T-cell (primary cell): ENCODE data around the gene CARMIL1. TPM values are rescaled to one million over a fixed set of nuclear protein-coding genes. Genes with fewer than 3 reads are reported as not detected.

Source experiments
- ATAC-seq, 4 experiments: fragments of 200-7000 bp in 3 of 4; fragments of 150-1000 bp in 1 of 4; cut with Tn5 transposase; replicated peaks in 1 of 4; 1 replicate in 3 of 4; 2 replicates in 1 of 4; pipeline ENCODE4 v1.10.0; 2021; ENCODE audit warnings: moderate library complexity in 3 of 4, mild to moderate bottlenecking in 2 of 4, moderate number of reproducible peaks in 1 of 4
- CTCF ChIA-PET, 2 donors: fragments of 300-600 bp; sonication (Branson Sonifier 250); formaldehyde crosslinking; loops; one replicate each; lab custom pipeline; 2022; ENCODE audit warnings: antibody characterized with exemption in 2 of 2; lab: Charles Lee
- POLR2A ChIA-PET, 2 donors: fragments of 300-600 bp; sonication (Branson Sonifier 250); formaldehyde crosslinking; loops; one replicate each; lab custom pipeline; 2022; ENCODE audit warnings: antibody characterized with exemption in 2 of 2; lab: Charles Lee
- DNase-seq, 35 experiments: peaks; one replicate each; pipeline versions ENCODE4 v3.0.0 to v3.0.0-alpha.2; 2013 to 2023
- H3K27ac ChIP-seq: one replicate; pipeline ENCODE4 v1.5.1; 2013; ENCODE audit warnings: low read length
- H3K27me3 ChIP-seq, 2 experiments: replicated peaks in 1 of 2; 1 replicate in 1 of 2; 2 replicates in 1 of 2; pipeline versions ENCODE4 v1.6.1 to v1.7.0; 2013; ENCODE audit warnings: low read length in 1 of 2, mixed read lengths in 1 of 2; ENCODE audit not compliant: control insufficient read depth in 2 of 2, insufficient read depth in 2 of 2; ENCODE audit errors: extremely low read depth in 1 of 2
- H3K36me3 ChIP-seq, 2 donors: 1 replicate in 1 of 2; 2 replicates in 1 of 2; pipeline versions ENCODE4 v1.6.1 to v1.7.0; 2013; ENCODE audit warnings: low read length in 1 of 2; ENCODE audit not compliant: control insufficient read depth in 2 of 2, insufficient read depth in 1 of 2; ENCODE audit errors: extremely low read depth in 1 of 2
- H3K4me1 ChIP-seq, 2 experiments: 1 replicate in 1 of 2; 2 replicates in 1 of 2; pipeline versions ENCODE4 v1.6.1 to v1.7.0; 2013; ENCODE audit warnings: low read length in 2 of 2, mixed read lengths in 1 of 2; ENCODE audit not compliant: insufficient read depth in 2 of 2, control insufficient read depth in 1 of 2; ENCODE audit errors: extremely low read depth in 1 of 2
- H3K4me3 ChIP-seq, 2 donors: 1 replicate in 1 of 2; 2 replicates in 1 of 2; pipeline versions ENCODE4 v1.5.1 to v1.7.0; 2013; ENCODE audit warnings: mild to moderate bottlenecking in 2 of 2, low read length in 1 of 2, moderate library complexity in 1 of 2; ENCODE audit not compliant: control insufficient read depth in 1 of 2; ENCODE audit errors: extremely low read depth in 1 of 2
- H3K9me3 ChIP-seq: 2 replicates; pipeline ENCODE4 v1.7.0; 2013
- H3K27ac Mint-ChIP-seq, 2 donors: one replicate each; pipeline ENCODE4 v1.8.0; 2020 to 2021; ENCODE audit warnings: mild to moderate bottlenecking in 2 of 2, mixed read lengths in 2 of 2
- H3K27me3 Mint-ChIP-seq, 2 donors: one replicate each; pipeline ENCODE4 v1.8.0; 2021 to 2022; ENCODE audit warnings: mixed read lengths in 2 of 2
- H3K36me3 Mint-ChIP-seq: one replicate; pipeline ENCODE4 v1.8.0; 2021; ENCODE audit warnings: mixed read lengths
- H3K4me1 Mint-ChIP-seq, 3 donors: one replicate each; pipeline ENCODE4 v1.8.0; 2020 to 2022; ENCODE audit warnings: mixed read lengths in 3 of 3, mild to moderate bottlenecking in 1 of 3
- H3K4me3 Mint-ChIP-seq, 3 donors: one replicate each; pipeline ENCODE4 v1.8.0; 2020 to 2022; ENCODE audit warnings: mild to moderate bottlenecking in 3 of 3, mixed read lengths in 3 of 3, moderate library complexity in 3 of 3
- H3K9me3 Mint-ChIP-seq, 3 donors: one replicate each; pipeline ENCODE4 v1.8.0; 2020 to 2022; ENCODE audit warnings: mixed read lengths in 3 of 3
- WGBS: methylation state at CpG from one replicate; pipeline ENCODE4 v1.1.5; 2013; ENCODE audit warnings: missing lambda C conversion rate; ENCODE audit not compliant: insufficient coverage; 5-methylcytosine and 5-hydroxymethylcytosine counted together
- total RNA-seq, 35 experiments: library from RNA in 6 of 35; stranded (reverse) in 6 of 35; fragments of 120-200 nt in 1 of 35; gene quantifications; one replicate each; pipeline versions ENCODE4 v1.2.1 to v1.2.4 and lab custom pipeline; 2013 to 2026

Gene CARMIL1
- total RNA-seq, 5 donors from 2014 or later (not counting 1 experiment from before 2014, with no cell fraction given): 4.0 to 11.6 (median 6.1) TPM

DNA sequence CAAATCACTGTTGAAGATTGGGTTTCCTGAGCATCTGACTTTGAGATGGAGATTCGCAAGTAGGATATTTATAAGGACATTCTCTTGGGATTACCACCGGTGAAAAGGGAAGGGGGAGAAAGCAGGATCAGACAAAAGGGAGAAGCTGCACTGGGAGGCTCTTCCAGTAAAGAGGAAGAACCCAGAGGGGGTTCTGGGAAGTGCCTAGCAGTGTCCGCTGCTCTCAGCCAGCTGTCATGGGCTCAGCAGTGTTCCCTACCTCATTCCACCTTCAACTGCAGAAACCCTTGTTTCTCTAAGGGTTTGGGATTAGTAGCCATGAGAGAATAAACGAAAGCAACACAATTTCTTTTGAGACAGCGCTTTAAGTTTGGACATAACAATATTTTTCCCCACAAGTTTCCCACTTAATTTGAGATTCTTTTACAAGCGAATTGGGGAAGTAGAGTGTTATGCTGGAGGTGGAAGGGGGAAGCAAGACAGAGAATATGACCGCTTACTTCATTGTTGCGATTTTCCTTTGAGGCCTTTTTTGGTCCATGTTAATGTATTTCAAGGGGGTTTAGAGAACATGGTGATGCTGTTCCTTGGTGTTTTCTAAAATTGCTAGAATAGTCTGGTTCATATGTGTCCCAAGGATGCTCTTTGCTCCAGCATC, 218.3 kb downstream of the CARMIL1 start:
- H3K36me3 ChIP-seq: peaks cover 0 to 3% of the 10 kb centered on the region in 2 donors
- Mint-ChIP-seq H3K4me3 (no peak overlapping the region), H3K27ac (no peak overlapping the region), H3K9me3 (no peaks in the 10 kb centered on the region), H3K27me3 (no peaks in the 10 kb centered on the region), H3K36me3 (peaks cover 7% of the 10 kb centered on the region), H3K4me1 (no peaks in the 10 kb centered on the region)
- H3K4me1 ChIP-seq: no peaks in the 10 kb centered on the region
- ATAC-seq: no peak
- POLR2A ChIA-PET: no interaction called here
- H3K27me3 ChIP-seq: no peaks in the 10 kb centered on the region
- CTCF ChIA-PET: no interaction called here
- no peak overlapping the region for H3K4me3 ChIP-seq
- 97% methylated on average over 3 of the region's 8 CpGs for WGBS
- DNase-seq: no peak
- no peak overlapping the region for H3K27ac ChIP-seq
- no peaks in the 10 kb centered on the region for H3K9me3 ChIP-seq

DNA sequence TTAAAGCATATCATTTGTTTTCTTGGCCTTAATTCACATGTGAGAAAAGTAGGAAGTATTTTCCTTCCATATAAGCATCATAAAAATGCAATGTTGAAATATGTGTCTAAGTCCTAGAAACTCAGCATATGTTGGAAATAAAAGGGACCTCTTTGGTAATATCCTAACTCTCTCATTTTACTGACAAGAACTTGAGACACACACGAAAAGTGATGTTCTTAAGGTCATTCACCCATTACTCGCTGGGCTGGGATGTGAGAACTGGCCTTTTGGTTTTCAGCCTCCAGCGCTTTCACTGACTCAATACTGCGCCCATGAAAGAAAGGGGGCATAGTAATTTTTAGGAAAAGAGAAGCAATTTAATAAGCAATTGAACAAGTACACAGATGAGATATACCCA, 219.3 kb downstream of the CARMIL1 start:
- Histone ChIP-seq H3K27me3 (no peaks in the 10 kb centered on the region), H3K4me1 (no peaks in the 10 kb centered on the region), H3K4me3 (no peak overlapping the region), H3K9me3 (no peaks in the 10 kb centered on the region), H3K27ac (no peak overlapping the region), H3K36me3 (peaks cover 0 to 3% of the 10 kb centered on the region in 2 donors)
- Mint-ChIP-seq H3K36me3 (peaks cover 14% of the 10 kb centered on the region), H3K27me3 (no peaks in the 10 kb centered on the region), H3K9me3 (no peaks in the 10 kb centered on the region), H3K27ac (no peak overlapping the region), H3K4me1 (no peaks in the 10 kb centered on the region), H3K4me3 (no peak overlapping the region)
- WGBS: no CpG with 5 or more reads among the region's 4 CpGs
- DNase-seq: no peak
- no peak for ATAC-seq
- ChIA-PET CTCF (no interaction called here), POLR2A (no interaction called here)

DNA sequence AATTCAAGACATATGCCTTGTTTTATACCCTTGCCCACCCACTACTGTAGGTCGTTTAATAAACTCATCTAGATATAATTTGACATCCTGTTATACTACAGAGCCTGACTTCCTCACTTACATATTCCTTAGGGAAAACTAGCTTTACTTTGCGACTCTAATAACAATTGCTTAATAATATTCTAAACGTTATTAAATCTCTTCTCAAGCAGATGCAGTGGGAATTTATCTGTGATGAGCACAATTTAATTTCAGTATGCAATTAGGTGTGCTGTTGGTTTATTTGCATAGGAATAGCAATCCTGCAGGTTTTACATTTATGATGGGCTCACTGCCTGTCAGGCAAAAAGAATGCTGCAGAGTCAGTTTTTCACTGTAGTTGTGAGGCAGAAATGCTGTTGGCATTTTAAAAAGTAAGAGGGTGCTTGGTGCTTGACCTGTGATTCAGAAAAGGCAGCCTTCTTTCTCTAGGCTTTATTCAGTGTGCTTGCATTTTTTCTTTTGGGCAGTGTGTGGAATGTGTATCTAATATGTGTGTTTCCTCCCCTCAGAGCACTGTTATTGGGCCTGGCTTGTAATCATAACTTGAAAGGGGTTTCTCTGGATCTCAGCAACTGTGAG, 220.6 kb downstream of the CARMIL1 start:
- H3K9me3 Mint-ChIP-seq: no peaks in the 10 kb centered on the region
- ATAC-seq (no peak), DNase-seq (no peak)
- Histone ChIP-seq H3K27ac (no peak overlapping the region), H3K9me3 (no peaks in the 10 kb centered on the region), H3K4me1 (no peaks in the 10 kb centered on the region), H3K36me3 (peaks cover 0 to 3% of the 10 kb centered on the region in 2 donors), H3K4me3 (no peak overlapping the region), H3K27me3 (no peaks in the 10 kb centered on the region)
- 70% methylated on average over 1 of the region's 3 CpGs for WGBS
- CTCF ChIA-PET: interaction anchor here in 1 of 2 donors (1.0 kb wide), 1 partner anchor 10 kb away, joined by 3 read pairs; no protein-coding TSS in a partner anchor
- no peak overlapping the region for H3K4me3 Mint-ChIP-seq
- H3K36me3 Mint-ChIP-seq: peaks cover 17% of the 10 kb centered on the region
- H3K4me1 Mint-ChIP-seq: no peaks in the 10 kb centered on the region
- H3K27me3 Mint-ChIP-seq: no peaks in the 10 kb centered on the region
- H3K27ac Mint-ChIP-seq: no peak overlapping the region
- POLR2A ChIA-PET: no interaction called here

DNA sequence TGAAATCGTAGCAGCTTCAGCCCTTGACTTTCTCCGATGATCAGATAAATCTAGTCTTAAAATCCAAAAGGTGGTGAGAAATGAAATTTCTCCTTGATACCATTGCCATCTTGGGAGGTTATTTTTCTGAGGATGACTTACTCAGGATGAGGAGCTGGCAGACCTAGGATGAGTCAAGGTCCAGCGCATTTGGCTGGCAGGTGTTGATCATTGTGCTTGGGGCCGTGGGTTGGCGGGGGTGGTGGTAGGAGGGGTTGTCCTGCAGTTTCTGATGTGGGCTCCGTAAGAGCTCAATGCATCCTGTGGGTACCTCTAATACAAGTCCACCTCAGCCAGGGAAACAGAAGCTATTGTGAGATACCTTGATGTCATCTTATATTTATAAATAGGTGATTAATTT, 224.5 kb downstream of the CARMIL1 start:
- no peaks in the 10 kb centered on the region for H3K4me1 Mint-ChIP-seq
- H3K4me3 Mint-ChIP-seq: no peak overlapping the region
- H3K27ac ChIP-seq: no peak overlapping the region
- DNase-seq: no peak
- ChIA-PET CTCF (interaction anchor here in 1 of 2 donors (2.4 kb wide), 1 partner anchor 13 kb away, joined by 8 read pairs; no protein-coding TSS in a partner anchor), POLR2A (no interaction called here)
- no peaks in the 10 kb centered on the region for H3K9me3 Mint-ChIP-seq
- peaks cover 0 to 3% of the 10 kb centered on the region in 2 donors for H3K36me3 ChIP-seq
- H3K27me3 ChIP-seq: no peaks in the 10 kb centered on the region
- no CpG with 5 or more reads among the region's 6 CpGs for WGBS
- no peaks in the 10 kb centered on the region for H3K27me3 Mint-ChIP-seq
- H3K27ac Mint-ChIP-seq: no peak overlapping the region
- H3K4me3 ChIP-seq: no peak overlapping the region
- no peaks in the 10 kb centered on the region for H3K9me3 ChIP-seq
- H3K36me3 Mint-ChIP-seq: peaks cover 18% of the 10 kb centered on the region
- H3K4me1 ChIP-seq: no peaks in the 10 kb centered on the region
- ATAC-seq: no peak

DNA sequence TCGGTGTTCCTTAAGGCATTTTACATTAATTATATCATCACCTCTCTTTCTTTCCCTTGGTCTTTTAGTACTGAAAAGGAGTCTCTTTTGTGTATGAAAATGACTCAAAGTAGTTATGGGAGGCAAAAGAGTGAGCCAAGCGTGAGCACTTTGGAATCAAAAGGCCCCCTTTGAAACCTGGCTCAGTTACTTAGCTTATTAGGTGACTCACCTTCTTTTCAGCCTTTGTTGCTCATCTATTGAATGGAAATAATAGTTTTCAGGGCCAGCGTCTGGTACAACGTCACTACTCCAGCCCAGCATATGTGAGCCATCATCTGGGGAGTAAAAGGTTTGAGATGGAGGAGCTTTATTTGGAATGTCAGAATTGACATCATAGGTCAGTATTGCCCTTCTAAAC, 225.5 kb downstream of the CARMIL1 start:
- ATAC-seq (no peak), DNase-seq (no peak)
- Mint-ChIP-seq H3K27ac (no peak overlapping the region), H3K9me3 (no peaks in the 10 kb centered on the region), H3K4me1 (no peaks in the 10 kb centered on the region), H3K4me3 (no peak overlapping the region), H3K27me3 (no peaks in the 10 kb centered on the region), H3K36me3 (peaks cover 22% of the 10 kb centered on the region)
- Histone ChIP-seq H3K4me1 (no peaks in the 10 kb centered on the region), H3K9me3 (no peaks in the 10 kb centered on the region), H3K27me3 (no peaks in the 10 kb centered on the region), H3K4me3 (no peak overlapping the region), H3K36me3 (peaks cover 0 to 3% of the 10 kb centered on the region in 2 donors), H3K27ac (no peak overlapping the region)
- no CpG with 5 or more reads among the region's 4 CpGs for WGBS
- ChIA-PET CTCF (interaction anchor here in 1 of 2 donors (2.4 kb wide), 1 partner anchor 14 kb away, joined by 8 read pairs; no protein-coding TSS in a partner anchor), POLR2A (no interaction called here)

DNA sequence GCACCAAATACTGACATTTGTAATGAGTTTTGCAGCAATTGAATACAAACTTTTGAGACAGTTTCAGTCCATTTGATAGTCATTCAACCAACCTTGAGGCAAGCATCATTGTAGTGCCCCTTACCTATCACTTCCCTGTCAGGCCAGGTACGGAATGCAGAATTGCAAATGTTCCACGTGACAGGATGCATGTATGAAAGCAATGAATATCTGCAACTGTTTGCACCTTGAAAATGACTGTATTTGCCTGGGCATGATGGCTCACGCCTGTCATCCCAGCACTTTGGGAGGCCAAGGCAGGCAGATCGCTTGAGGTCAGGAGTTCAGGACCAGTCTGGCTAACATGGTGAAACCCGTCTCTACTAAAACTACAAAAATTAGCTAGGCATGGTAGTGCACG, 226.8 kb downstream of the CARMIL1 start:
- no peaks in the 10 kb centered on the region for H3K9me3 Mint-ChIP-seq
- no peak for ATAC-seq
- POLR2A ChIA-PET: no interaction called here

More for the DNA sequence above, 226.8 kb downstream of the CARMIL1 start:
- Histone ChIP-seq H3K9me3 (no peaks in the 10 kb centered on the region), H3K4me3 (no peak overlapping the region), H3K4me1 (no peaks in the 10 kb centered on the region), H3K36me3 (no peaks in the 10 kb centered on the region), H3K27me3 (no peaks in the 10 kb centered on the region), H3K27ac (no peak overlapping the region)
- no peak for DNase-seq
- Mint-ChIP-seq H3K27me3 (no peaks in the 10 kb centered on the region), H3K4me3 (no peak overlapping the region), H3K27ac (no peak overlapping the region), H3K36me3 (peaks cover 22% of the 10 kb centered on the region), H3K4me1 (no peaks in the 10 kb centered on the region)
- CTCF ChIA-PET: interaction anchor here in 1 of 2 donors (0.6 kb wide), 1 partner anchor 51 kb away, joined by 3 read pairs; no protein-coding TSS in a partner anchor
- 81% methylated on average over 4 of the region's 6 CpGs for WGBS
